Psoas muscle (tissue), 8 donors: ENCODE measurements around the gene ZFYVE9. TPM values are rescaled to one million over a fixed set of nuclear protein-coding genes. Genes with fewer than 3 reads are reported as not detected.

ENCODE experiments used
- ATAC-seq, 4 donors: fragments of 200-7000 bp; cut with Tn5 transposase; one replicate each; pipeline ENCODE4 v1.9.1; 2020; ENCODE audit warnings: moderate library complexity in 3 of 4, mild to moderate bottlenecking in 2 of 4
- DNase-seq, 2 donors: peaks; one replicate each; pipeline ENCODE4 v3.0.0-alpha.2; 2020
- H3K27ac ChIP-seq: fragments of 200-600 bp; one replicate; pipeline ENCODE4 v1.8.0; 2022
- H3K27me3 ChIP-seq, 3 donors: fragments of 200-600 bp in 1 of 3; one replicate each; pipeline versions ENCODE4 v1.6.1 to v1.8.0; 2013 to 2022; ENCODE audit warnings: low read length in 2 of 3, mild to moderate bottlenecking in 2 of 3, moderate library complexity in 1 of 3; ENCODE audit not compliant: insufficient read depth in 3 of 3
- H3K36me3 ChIP-seq, 2 donors: fragments of 200-600 bp in 1 of 2; one replicate each; pipeline versions ENCODE4 v1.6.1 to v1.8.0; 2013 to 2022; ENCODE audit warnings: low read depth in 1 of 2, mild to moderate bottlenecking in 1 of 2, moderate library complexity in 1 of 2; ENCODE audit not compliant: insufficient read depth in 1 of 2
- H3K4me1 ChIP-seq: fragments of 200-600 bp; one replicate; pipeline ENCODE4 v1.8.0; 2022
- H3K4me3 ChIP-seq: fragments of 200-600 bp; one replicate; pipeline ENCODE4 v1.8.0; 2022; ENCODE audit warnings: mild to moderate bottlenecking
- H3K9me3 ChIP-seq: fragments of 200-600 bp; one replicate; pipeline ENCODE4 v1.8.0; 2022
- WGBS, 3 donors: extraction: QIAGEN DNeasy Blood & Tissue Kit; methylation state at CpG; one replicate each; pipeline versions ENCODE4 v1.1.6 to v1.1.7; 2013; 5-methylcytosine and 5-hydroxymethylcytosine counted together
- intact Hi-C, 2 donors: fragments of 100-400 bp; cut with DNase I; formaldehyde crosslinking; loops; one replicate each; pipeline versions ENCODE4 v1.11.0 to v1.14.2; 2022
- polyA plus RNA-seq, 3 donors: library from polyadenylated mRNA; stranded (reverse); fragments of 200-250 nt; gene quantifications; one replicate each; pipeline ENCODE4 v1.2.3, GENCODE V29; 2013
- total RNA-seq, 4 donors: library from RNA; stranded (reverse); fragmentation: NEBNext Ultra II Directional in 2 of 4; extraction: Animal tissue kit (Norgen Biotek cat#: 25700) in 2 of 4; gene quantifications; one replicate each; pipeline versions ENCODE4 v1.2.1 to v1.2.4, GENCODE V29; 2021 to 2023
- TF ChIP-seq, protein P1 (sequence below): fragments of 200-600 bp; IDR thresholded peaks from one replicate; pipeline ENCODE4 v1.8.0; 2022; ENCODE audit warnings: antibody characterized with exemption
- donor health status: healthy with polysubstance abuse.
- donor health status: DM: no; HTN: no; CAD: no; lungs with moderate emphysema.
- donor health status: Bipolar disorder and iron deficiency.
- donor health status: healthy.
- donor health status: DM: yes; HTN: yes; CAD: no.
- donor health status: DM: no; HTN: no; CAD: no.
- donor health status: DM: no; HTN: no; CAD: no.
- donor health status: DM: yes; HTN: yes; CAD: no.

The ZFYVE9 gene
- total and polyA plus RNA-seq, 7 donors: 14.7 to 39.1 (median 31.4) TPM

DNA sequence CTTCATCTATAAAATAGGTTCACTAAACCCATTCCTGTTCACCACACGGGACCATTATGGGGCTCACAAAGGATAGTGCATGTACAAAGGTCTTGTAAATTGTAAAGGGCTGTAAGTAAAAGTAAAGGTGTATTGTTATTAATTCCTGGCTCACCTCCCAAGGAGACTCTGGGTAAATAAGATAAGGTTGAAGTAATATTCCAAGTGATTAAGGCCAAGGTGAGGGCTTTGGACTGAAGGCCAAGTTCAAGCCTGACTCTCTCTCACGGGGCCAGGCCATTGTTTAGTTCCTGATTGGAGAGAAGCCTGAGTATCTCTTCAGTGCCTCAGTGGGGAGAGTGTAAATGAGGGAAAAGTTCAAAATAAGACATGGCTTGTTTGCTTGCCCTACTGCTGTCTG, 19.5 kb upstream of the ZFYVE9 start:
- DNase-seq: no peak
- Histone ChIP-seq H3K27ac (no peak overlapping the region), H3K4me3 (no peak overlapping the region), H3K9me3 (no peaks in the 10 kb centered on the region), H3K36me3 (no peaks in the 10 kb centered on the region), H3K4me1 (no peaks in the 10 kb centered on the region), H3K27me3 (no peaks in the 10 kb centered on the region)
- TF ChIP-seq, protein P1, sequence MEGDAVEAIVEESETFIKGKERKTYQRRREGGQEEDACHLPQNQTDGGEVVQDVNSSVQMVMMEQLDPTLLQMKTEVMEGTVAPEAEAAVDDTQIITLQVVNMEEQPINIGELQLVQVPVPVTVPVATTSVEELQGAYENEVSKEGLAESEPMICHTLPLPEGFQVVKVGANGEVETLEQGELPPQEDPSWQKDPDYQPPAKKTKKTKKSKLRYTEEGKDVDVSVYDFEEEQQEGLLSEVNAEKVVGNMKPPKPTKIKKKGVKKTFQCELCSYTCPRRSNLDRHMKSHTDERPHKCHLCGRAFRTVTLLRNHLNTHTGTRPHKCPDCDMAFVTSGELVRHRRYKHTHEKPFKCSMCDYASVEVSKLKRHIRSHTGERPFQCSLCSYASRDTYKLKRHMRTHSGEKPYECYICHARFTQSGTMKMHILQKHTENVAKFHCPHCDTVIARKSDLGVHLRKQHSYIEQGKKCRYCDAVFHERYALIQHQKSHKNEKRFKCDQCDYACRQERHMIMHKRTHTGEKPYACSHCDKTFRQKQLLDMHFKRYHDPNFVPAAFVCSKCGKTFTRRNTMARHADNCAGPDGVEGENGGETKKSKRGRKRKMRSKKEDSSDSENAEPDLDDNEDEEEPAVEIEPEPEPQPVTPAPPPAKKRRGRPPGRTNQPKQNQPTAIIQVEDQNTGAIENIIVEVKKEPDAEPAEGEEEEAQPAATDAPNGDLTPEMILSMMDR: no peak
- intact Hi-C loops: no loop called here
- ATAC-seq: no peak
- WGBS, 3 donors: 55 to 63% (median 58%) methylated on average over 2 of the region's 2 CpGs

DNA sequence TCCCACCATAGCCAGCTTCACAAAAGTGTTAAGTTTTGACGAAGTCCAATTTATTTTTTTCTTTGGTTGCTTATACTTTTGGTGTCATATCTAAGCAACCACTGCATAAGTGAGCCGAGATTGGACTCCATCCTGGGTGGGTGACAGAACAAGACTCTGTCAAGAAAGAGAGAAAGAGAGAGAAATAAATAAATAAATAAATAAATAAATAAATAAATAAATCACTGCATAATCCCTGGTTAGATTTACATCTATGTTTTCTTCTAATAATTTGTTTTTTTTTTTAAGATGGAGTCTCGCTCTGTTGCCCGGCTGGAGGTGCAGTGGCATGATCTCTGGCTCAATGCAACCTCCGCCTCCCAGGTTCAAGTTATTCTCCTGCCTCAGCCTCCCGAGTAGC, 18.3 kb upstream of the ZFYVE9 start:
- Histone ChIP-seq H3K4me1 (no peaks in the 10 kb centered on the region), H3K9me3 (no peaks in the 10 kb centered on the region), H3K4me3 (no peak overlapping the region), H3K36me3 (no peaks in the 10 kb centered on the region), H3K27ac (no peak overlapping the region), H3K27me3 (no peaks in the 10 kb centered on the region)
- WGBS, 3 donors: 93 to 95% (median 93%) methylated on average over 6 of the region's 6 CpGs
- TF ChIP-seq, protein P1: no peak
- ATAC-seq (no peak), DNase-seq (no peak)
- intact Hi-C loops: no loop called here

DNA sequence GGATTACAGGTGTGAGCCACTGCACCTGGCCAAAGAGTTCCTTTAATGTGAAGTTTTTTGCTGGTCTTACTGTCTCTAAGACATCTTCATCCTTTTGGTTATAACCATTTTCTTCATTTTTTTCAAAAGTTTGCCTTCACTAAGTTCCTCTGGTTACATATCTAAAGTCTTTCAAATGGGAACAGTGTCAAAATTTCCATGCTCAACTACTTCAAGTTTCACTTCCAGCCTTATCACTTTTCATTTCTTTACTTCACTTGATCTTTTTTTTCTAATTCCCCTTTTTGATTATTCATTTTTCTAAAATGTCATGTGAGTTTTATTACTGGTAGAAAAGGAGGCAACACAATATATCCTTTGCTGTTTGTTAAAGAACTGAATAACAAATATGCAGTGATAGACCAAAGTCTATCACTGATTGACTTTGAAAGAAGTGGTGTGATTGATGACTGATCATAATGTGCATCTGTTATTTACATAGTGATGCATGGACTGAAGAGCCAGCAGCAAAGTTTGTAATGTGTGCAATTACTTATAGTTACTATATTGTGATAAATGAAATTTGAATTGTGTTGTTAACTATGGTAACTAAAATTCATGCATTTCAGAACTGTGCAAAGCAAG, 16.0 kb upstream of the ZFYVE9 start:
- Histone ChIP-seq H3K4me1 (no peaks in the 10 kb centered on the region), H3K27me3 (no peaks in the 10 kb centered on the region), H3K36me3 (no peaks in the 10 kb centered on the region), H3K27ac (no peak overlapping the region), H3K9me3 (no peaks in the 10 kb centered on the region), H3K4me3 (no peak overlapping the region)
- intact Hi-C loops: loop anchor here in 1 of 2 donors (2.0 kb wide), 1 partner anchor 171 kb away; no protein-coding TSS in a partner anchor
- no peak for ATAC-seq
- TF ChIP-seq, protein P1: no peak
- DNase-seq: no peak

DNA sequence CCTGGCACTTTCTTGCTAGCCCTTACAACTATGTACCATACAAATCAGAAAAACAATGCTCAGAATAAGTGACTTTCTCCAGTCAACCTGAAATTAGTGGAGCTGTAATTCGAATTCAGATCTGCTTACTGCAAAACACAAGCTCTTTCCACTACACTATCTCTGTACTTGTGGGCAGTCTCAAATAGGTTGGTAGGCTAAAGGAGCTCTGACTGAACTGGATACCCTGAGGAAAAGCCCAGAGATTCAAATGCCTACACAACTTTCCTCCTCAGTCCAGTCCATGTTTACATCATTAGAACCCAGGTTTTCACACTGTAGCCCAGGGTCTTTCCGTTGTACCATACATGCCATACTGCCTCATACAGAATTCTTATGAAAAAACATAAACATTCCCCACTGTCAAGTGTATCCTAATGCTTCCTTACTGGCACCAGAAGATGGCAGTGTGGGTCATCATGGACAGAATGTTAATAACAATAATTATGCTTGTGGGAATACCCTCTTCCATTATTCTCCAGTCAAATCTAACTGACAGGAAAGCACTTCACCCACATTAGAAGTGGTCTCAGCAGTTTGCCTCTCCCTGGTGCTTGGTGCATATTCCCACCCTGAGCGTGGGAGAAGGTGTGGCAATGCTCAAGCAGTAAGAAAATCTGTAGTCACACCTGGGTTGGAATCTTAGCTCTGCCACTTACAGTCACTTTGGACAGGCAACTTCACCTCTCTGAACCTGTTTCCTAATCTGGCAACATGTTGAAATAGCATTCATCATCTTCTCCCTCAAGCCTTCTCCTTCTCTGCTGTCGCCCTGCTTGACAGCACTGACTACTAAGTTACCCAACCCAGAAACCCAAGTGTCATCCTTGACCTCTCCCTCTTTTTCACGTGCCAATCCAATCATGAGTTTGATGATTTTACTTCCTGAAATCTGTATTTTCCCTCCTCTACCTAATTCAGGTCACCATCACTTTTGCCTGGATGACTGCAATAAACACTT, 14.4 kb upstream of the ZFYVE9 start:
- Histone ChIP-seq H3K9me3 (no peaks in the 10 kb centered on the region), H3K4me1 (no peaks in the 10 kb centered on the region), H3K4me3 (no peak overlapping the region), H3K27ac (no peak overlapping the region), H3K36me3 (no peaks in the 10 kb centered on the region), H3K27me3 (no peaks in the 10 kb centered on the region)
- WGBS, 3 donors: 33 to 38% (median 35%) methylated on average over 5 of the region's 5 CpGs
- TF ChIP-seq, protein P1: peak; percentile 70
- intact Hi-C loops: loop anchor here (1.0 to 2.0 kb wide), 2 partner anchors 169 kb away; no protein-coding TSS in a partner anchor
- ATAC-seq (peak in 3 of 4 donors; percentile 70 to 90 (median 77)), DNase-seq (no peak)
